ENCODE results near the gene SPATA3.

Gene SPATA3

DNA sequence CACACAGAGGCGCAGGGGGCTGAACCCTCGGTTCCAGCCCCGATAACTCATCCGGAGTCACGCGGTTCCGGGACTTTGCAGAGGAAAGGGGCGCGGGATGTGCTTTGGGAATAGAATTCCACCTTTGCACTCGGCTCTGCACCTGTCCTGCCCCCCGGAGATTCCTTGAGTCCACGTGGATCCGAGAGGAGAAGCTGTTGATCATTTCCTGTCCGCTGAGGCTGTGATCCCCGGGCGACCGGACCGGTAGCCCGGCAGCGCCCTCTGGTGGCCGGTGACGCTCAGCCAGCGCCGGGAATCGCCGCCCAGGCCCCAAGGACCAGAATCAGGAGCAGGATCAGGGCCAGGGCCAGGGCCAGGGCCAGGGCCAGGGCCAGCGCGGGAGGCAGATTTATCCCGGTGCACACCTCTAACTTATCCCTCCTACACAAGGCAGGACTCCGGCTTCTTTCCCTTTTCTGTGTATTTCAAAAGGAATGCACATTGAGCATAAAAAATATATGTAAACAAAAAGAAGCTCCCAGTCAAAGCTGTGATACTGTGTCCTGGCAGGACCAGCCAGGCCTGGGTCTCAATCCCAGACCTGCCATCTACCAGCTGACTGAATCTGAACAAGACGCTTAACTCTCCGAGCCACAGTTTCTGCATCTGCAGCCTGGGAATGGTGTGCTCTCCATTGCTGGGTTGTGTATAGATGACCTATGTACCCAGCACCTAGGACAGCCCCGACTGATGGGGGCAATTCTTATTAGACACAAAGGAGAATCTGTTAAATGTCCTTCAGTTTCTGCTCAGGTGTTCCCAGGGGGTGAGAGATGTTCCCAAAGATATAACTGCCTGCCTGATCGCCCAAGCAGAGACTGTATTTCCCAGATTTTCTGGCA lies 8.5 kb upstream of the SPATA3 start (continued):
- TF ChIP-seq ZNF654 (tag by site-specific recombination; IDR thresholded peaks at IDR 0.05; ENCODE audit: low read depth) (peak; percentile 78), ZXDB (tag by site-specific recombination; IDR thresholded peaks at IDR 0.05) (0 out of 2 replicates have a peak, but pooled peaks have one; percentile 33), ZNF660 (tag by site-specific recombination; IDR thresholded peaks at IDR 0.05) (peak; percentile 69; the same call in 1 of the 2 replicates), ZEB2 (tag by site-specific recombination; IDR thresholded peaks at IDR 0.05) (peak; percentile 92), ZFP37 (tag by site-specific recombination; IDR thresholded peaks at IDR 0.05) (0 out of 2 replicates have a peak, but pooled peaks have one; percentile 43), ZBTB48 (tag by site-specific recombination; IDR thresholded peaks at IDR 0.05) (peak; percentile 60), ZNF2 (tag by site-specific recombination; IDR thresholded peaks at IDR 0.05) (0 out of 2 replicates have a peak, but pooled peaks have one; percentile 42), ZSCAN16 (tag by site-specific recombination; IDR thresholded peaks at IDR 0.05) (no peak), ZFHX2 (tag by site-specific recombination; conservative IDR thresholded peaks at IDR 0.05) (no peak), SP7 (tag by site-specific recombination; IDR thresholded peaks at IDR 0.05) (peak; percentile 35), GLIS2 (tag by site-specific recombination; IDR thresholded peaks at IDR 0.05) (0 out of 2 replicates have a peak, but pooled peaks have one; percentile 27), ZBTB17 (tag by site-specific recombination; IDR thresholded peaks at IDR 0.05) (peak; percentile 41), ZNF394 (tag by site-specific recombination; IDR thresholded peaks at IDR 0.05; ENCODE audit: borderline replicate concordance) (peak; percentile 92), ZNF24 (tag by site-specific recombination; IDR thresholded peaks at IDR 0.05) (0 out of 2 replicates have a peak, but pooled peaks have one; percentile 22), ZNF624 (tag by site-specific recombination; IDR thresholded peaks at IDR 0.05) (no peak), GLIS1 (tag by site-specific recombination; IDR thresholded peaks at IDR 0.05) (peak; percentile 70), ZSCAN30 (tag by site-specific recombination; IDR thresholded peaks at IDR 0.05) (peak; percentile 34; the same call in 1 of the 2 replicates), ZNF548 (tag by site-specific recombination; IDR thresholded peaks at IDR 0.05) (no peak), TRIM28 (IDR thresholded peaks at IDR 0.05; ENCODE audit: borderline replicate concordance, low read length) (no peak)
- TF ChIP-seq, protein P1, sequence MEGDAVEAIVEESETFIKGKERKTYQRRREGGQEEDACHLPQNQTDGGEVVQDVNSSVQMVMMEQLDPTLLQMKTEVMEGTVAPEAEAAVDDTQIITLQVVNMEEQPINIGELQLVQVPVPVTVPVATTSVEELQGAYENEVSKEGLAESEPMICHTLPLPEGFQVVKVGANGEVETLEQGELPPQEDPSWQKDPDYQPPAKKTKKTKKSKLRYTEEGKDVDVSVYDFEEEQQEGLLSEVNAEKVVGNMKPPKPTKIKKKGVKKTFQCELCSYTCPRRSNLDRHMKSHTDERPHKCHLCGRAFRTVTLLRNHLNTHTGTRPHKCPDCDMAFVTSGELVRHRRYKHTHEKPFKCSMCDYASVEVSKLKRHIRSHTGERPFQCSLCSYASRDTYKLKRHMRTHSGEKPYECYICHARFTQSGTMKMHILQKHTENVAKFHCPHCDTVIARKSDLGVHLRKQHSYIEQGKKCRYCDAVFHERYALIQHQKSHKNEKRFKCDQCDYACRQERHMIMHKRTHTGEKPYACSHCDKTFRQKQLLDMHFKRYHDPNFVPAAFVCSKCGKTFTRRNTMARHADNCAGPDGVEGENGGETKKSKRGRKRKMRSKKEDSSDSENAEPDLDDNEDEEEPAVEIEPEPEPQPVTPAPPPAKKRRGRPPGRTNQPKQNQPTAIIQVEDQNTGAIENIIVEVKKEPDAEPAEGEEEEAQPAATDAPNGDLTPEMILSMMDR (tag by site-specific recombination; IDR thresholded peaks at IDR 0.05) = peak; percentile 90
- TF ChIP-seq, protein P2, sequence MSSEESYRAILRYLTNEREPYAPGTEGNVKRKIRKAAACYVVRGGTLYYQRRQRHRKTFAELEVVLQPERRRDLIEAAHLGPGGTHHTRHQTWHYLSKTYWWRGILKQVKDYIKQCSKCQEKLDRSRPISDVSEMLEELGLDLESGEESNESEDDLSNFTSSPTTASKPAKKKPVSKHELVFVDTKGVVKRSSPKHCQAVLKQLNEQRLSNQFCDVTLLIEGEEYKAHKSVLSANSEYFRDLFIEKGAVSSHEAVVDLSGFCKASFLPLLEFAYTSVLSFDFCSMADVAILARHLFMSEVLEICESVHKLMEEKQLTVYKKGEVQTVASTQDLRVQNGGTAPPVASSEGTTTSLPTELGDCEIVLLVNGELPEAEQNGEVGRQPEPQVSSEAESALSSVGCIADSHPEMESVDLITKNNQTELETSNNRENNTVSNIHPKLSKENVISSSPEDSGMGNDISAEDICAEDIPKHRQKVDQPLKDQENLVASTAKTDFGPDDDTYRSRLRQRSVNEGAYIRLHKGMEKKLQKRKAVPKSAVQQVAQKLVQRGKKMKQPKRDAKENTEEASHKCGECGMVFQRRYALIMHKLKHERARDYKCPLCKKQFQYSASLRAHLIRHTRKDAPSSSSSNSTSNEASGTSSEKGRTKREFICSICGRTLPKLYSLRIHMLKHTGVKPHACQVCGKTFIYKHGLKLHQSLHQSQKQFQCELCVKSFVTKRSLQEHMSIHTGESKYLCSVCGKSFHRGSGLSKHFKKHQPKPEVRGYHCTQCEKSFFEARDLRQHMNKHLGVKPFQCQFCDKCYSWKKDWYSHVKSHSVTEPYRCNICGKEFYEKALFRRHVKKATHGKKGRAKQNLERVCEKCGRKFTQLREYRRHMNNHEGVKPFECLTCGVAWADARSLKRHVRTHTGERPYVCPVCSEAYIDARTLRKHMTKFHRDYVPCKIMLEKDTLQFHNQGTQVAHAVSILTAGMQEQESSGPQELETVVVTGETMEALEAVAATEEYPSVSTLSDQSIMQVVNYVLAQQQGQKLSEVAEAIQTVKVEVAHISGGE (tag by site-specific recombination; conservative IDR thresholded peaks at IDR 0.05; ENCODE audit: low read depth) = peak; percentile 92
- TF ChIP-seq, protein P3, sequence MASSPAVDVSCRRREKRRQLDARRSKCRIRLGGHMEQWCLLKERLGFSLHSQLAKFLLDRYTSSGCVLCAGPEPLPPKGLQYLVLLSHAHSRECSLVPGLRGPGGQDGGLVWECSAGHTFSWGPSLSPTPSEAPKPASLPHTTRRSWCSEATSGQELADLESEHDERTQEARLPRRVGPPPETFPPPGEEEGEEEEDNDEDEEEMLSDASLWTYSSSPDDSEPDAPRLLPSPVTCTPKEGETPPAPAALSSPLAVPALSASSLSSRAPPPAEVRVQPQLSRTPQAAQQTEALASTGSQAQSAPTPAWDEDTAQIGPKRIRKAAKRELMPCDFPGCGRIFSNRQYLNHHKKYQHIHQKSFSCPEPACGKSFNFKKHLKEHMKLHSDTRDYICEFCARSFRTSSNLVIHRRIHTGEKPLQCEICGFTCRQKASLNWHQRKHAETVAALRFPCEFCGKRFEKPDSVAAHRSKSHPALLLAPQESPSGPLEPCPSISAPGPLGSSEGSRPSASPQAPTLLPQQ (tag by site-specific recombination; IDR thresholded peaks at IDR 0.05) = 0 out of 2 replicates have a peak, but pooled peaks have one; percentile 24
- TF ChIP-seq, protein P4, sequence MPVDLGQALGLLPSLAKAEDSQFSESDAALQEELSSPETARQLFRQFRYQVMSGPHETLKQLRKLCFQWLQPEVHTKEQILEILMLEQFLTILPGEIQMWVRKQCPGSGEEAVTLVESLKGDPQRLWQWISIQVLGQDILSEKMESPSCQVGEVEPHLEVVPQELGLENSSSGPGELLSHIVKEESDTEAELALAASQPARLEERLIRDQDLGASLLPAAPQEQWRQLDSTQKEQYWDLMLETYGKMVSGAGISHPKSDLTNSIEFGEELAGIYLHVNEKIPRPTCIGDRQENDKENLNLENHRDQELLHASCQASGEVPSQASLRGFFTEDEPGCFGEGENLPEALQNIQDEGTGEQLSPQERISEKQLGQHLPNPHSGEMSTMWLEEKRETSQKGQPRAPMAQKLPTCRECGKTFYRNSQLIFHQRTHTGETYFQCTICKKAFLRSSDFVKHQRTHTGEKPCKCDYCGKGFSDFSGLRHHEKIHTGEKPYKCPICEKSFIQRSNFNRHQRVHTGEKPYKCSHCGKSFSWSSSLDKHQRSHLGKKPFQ (tag by site-specific recombination; IDR thresholded peaks at IDR 0.05) = no peak

Measured in HEK293 (cell line).